WTC11 (cell line): ENCODE data around the gene CD46.

Experiments used
- CBFB ChIP-seq: sonication (generic); formaldehyde crosslinking; IDR thresholded peaks from 2 replicates; pipeline ENCODE4 v1.8.1; 2022; ENCODE audit warnings: mild to moderate bottlenecking, low read depth, missing genetic modification reagents
- CTCF ChIP-seq: fragments of 200-600 bp; IDR thresholded peaks from 2 replicates; pipeline ENCODE4 v1.8.0; 2022; ENCODE audit warnings: antibody characterized with exemption
- ESRRA ChIP-seq: sonication (generic); formaldehyde crosslinking; IDR thresholded peaks from 2 replicates; pipeline ENCODE4 v1.8.1; 2022; ENCODE audit warnings: mild to moderate bottlenecking, missing genetic modification reagents, borderline replicate concordance
- SP1 ChIP-seq: sonication (generic); formaldehyde crosslinking; conservative IDR thresholded peaks from 2 replicates; pipeline ENCODE4 v1.8.1; 2022; ENCODE audit warnings: missing genetic modification reagents
- STAT6 ChIP-seq: sonication (generic); formaldehyde crosslinking; conservative IDR thresholded peaks from 2 replicates; pipeline ENCODE4 v1.8.1; 2023; ENCODE audit warnings: mild to moderate bottlenecking, low read depth, missing genetic modification reagents, moderate library complexity
- TCF7 ChIP-seq: sonication (generic); formaldehyde crosslinking; IDR thresholded peaks from 2 replicates; pipeline ENCODE4 v1.8.0; 2022; ENCODE audit warnings: mild to moderate bottlenecking, low read depth, missing genetic modification reagents, moderate library complexity
- TEAD4 ChIP-seq: sonication (generic); formaldehyde crosslinking; IDR thresholded peaks from 2 replicates; pipeline ENCODE4 v1.8.0; 2022; ENCODE audit warnings: mild to moderate bottlenecking, missing genetic modification reagents
- ZBTB21 ChIP-seq: sonication (generic); formaldehyde crosslinking; IDR thresholded peaks from 2 replicates; pipeline ENCODE4 v1.8.1; 2023; ENCODE audit warnings: mild to moderate bottlenecking, missing genetic modification reagents, borderline replicate concordance
- ZNF138 ChIP-seq: sonication (generic); formaldehyde crosslinking; conservative IDR thresholded peaks from 2 replicates; pipeline ENCODE4 v1.8.1; 2022; ENCODE audit warnings: mild to moderate bottlenecking, moderate library complexity, missing genetic modification reagents

GRCh38 chr1:207766569-207766968 is 14.7 kb downstream of the CD46 start:
- TF ChIP-seq CTCF (no peak), ZNF138 (CRISPR knock-in tag) (no peak), SP1 (CRISPR knock-in tag) (no peak), TEAD4 (CRISPR knock-in tag) (no peak), TCF7 (CRISPR knock-in tag) (no peak), CBFB (CRISPR knock-in tag) (no peak), ZBTB21 (CRISPR knock-in tag) (no peak), ESRRA (CRISPR knock-in tag) (no peak), STAT6 (CRISPR knock-in tag) (no peak)
